K562 (cell line): ENCODE results near the gene TTC28. TPM values are rescaled to one million over a fixed set of nuclear protein-coding genes. Genes with fewer than 3 reads are reported as not detected.
A peak's percentile ranks its signal among the peaks of the same experiment; 100 is the strongest.
"Not testable (repeated sequence)": the region's sequence is repeated elsewhere in the genome, so short reads cannot be mapped to it uniquely, and the experiment has no call there.

ENCODE experiments used
- ATAC-seq: fragments of 200-7000 bp; cut with Tn5 transposase; 3 replicates; pipeline ENCODE4 v1.9.1; 2020; ENCODE audit warnings: moderate library complexity
- BruUV-seq: library from RNA; stranded (reverse); fragments of 400-500 nt; replicated peaks from 2 replicates; lab custom pipeline; 2021; lab: Mats Ljungman, UMichigan
- CTCF ChIA-PET: fragments of 300-600 bp; formaldehyde crosslinking; extraction: SDS; loops from one replicate; lab custom pipeline; 2021; ENCODE audit warnings: low intra/inter-chr PET ratio; lab: Yijun Ruan, JAX
- POLR2A ChIA-PET: fragments of 300-600, 350-650 bp; sonication (Branson Sonifier 250); formaldehyde crosslinking; extraction: SDS; loops from one replicate; lab custom pipeline; 2021; ENCODE audit warnings: antibody characterized with exemption, inconsistent platforms; lab: Yijun Ruan, JAX
- DNase-seq, 4 experiments: peaks; one replicate each; pipeline versions ENCODE4 v3.0.0 to v3.0.0-alpha.2; 2011 to 2018; ENCODE audit warnings: low spot score in 3 of 4, mixed read lengths in 3 of 4; ENCODE audit errors: extremely low read depth in 1 of 4
- FAIRE-seq: peaks from 2 replicates; lab custom pipeline; 2011; peaks lifted over from hg19 to GRCh38; lab: Jason Lieb, UNC
- H2AFZ ChIP-seq: 2 replicates; pipeline ENCODE4 v1.6.0; 2011; ENCODE audit warnings: low read depth, low read length, control low read depth, inconsistent platforms
- H3K27ac ChIP-seq: fragments of 200-600 bp; 3 replicates; pipeline ENCODE4 v1.8.0; 2011; ENCODE audit warnings: low read depth, mild to moderate bottlenecking, control low read depth, inconsistent platforms, low read length, moderate library complexity, mixed read lengths; ENCODE audit errors: extremely low read depth
- H3K27me3 ChIP-seq, 2 experiments: fragments of 300-600 bp in 1 of 2; 2 replicates in 1 of 2; 3 replicates in 1 of 2; pipeline versions ENCODE4 v1.6.0 to v1.8.0; 2011; ENCODE audit warnings: inconsistent platforms in 2 of 2, low read length in 2 of 2, mild to moderate bottlenecking in 1 of 2, mixed read lengths in 1 of 2, moderate library complexity in 1 of 2; ENCODE audit not compliant: control insufficient read depth in 2 of 2, insufficient read depth in 2 of 2
- H3K36me3 ChIP-seq: fragments of 300-600 bp; 3 replicates; pipeline ENCODE4 v1.8.0; 2011; ENCODE audit warnings: mild to moderate bottlenecking, low read length, inconsistent platforms; ENCODE audit not compliant: control insufficient read depth, insufficient read depth
- H3K4me1 ChIP-seq, 2 experiments: fragments of 200-600 bp in 1 of 2; replicated peaks in 1 of 2; 2 replicates in 1 of 2; 3 replicates in 1 of 2; pipeline versions ENCODE4 v1.5.1 to v1.8.0; 2011; ENCODE audit warnings: inconsistent platforms in 2 of 2, low read length in 2 of 2, mild to moderate bottlenecking in 1 of 2, mixed read lengths in 1 of 2, moderate library complexity in 1 of 2; ENCODE audit not compliant: control insufficient read depth in 2 of 2, insufficient read depth in 2 of 2
- H3K4me2 ChIP-seq: 2 replicates; pipeline ENCODE4 v1.6.1; 2011; ENCODE audit warnings: low read length, control low read depth, inconsistent platforms, mixed read lengths; ENCODE audit not compliant: insufficient read depth
- H3K4me3 ChIP-seq: fragments of 200-600 bp; sonication (generic), shearing (Covaris generic); 2 replicates; pipeline ENCODE4 v1.5.1; 2016; ENCODE audit warnings: control low read depth, inconsistent platforms
- H3K79me2 ChIP-seq: fragments of 200-600 bp; 3 replicates; pipeline ENCODE4 v1.8.0; 2011; ENCODE audit warnings: low read length, inconsistent platforms; ENCODE audit not compliant: control insufficient read depth, insufficient read depth
- H3K9ac ChIP-seq, 2 experiments: 2 replicates each; pipeline versions ENCODE4 v1.6.0 to v1.6.1; 2011; ENCODE audit warnings: low read depth in 2 of 2, low read length in 2 of 2, control low read depth in 1 of 2, inconsistent platforms in 1 of 2, mild to moderate bottlenecking in 1 of 2, mixed read lengths in 1 of 2; ENCODE audit not compliant: insufficient read depth in 1 of 2
- H3K9me1 ChIP-seq: one replicate; pipeline ENCODE4 v1.6.0; 2011; ENCODE audit warnings: inconsistent platforms, mild to moderate bottlenecking, low read length, moderate library complexity; ENCODE audit not compliant: control insufficient read depth, insufficient read depth
- H3K9me3 ChIP-seq: replicated peaks from 2 replicates; pipeline ENCODE4 v1.5.1; 2011; ENCODE audit warnings: low read depth, low read length, inconsistent platforms; ENCODE audit not compliant: control insufficient read depth, insufficient read depth
- H4K20me1 ChIP-seq: replicated peaks from 2 replicates; pipeline ENCODE4 v1.6.1; 2011; ENCODE audit warnings: low read length, inconsistent platforms, mixed read lengths; ENCODE audit not compliant: control insufficient read depth, insufficient read depth
- ATF7 ChIP-seq: fragments of 450-650 bp; IDR thresholded peaks from 2 replicates; pipeline ENCODE4 v1.7.1; 2014; ENCODE audit warnings: mild to moderate bottlenecking, moderate library complexity
- CEBPB ChIP-seq: fragments of 450-650 bp; IDR thresholded peaks from 2 replicates; pipeline ENCODE4 v1.6.1; 2016; ENCODE audit warnings: missing genetic modification characterization, missing compliant biosample characterization
- CEBPG ChIP-seq, 3 experiments: fragments of 200-800 bp in 1 of 3; sonication (Bioruptor generic) in 1 of 3; sonication (generic) in 1 of 3; formaldehyde crosslinking in 1 of 3; IDR thresholded peaks in 2 of 3; conservative IDR thresholded peaks in 1 of 3; 2 replicates each; pipeline versions ENCODE4 v1.6.1 to v1.8.0; 2016 to 2022; ENCODE audit warnings: missing compliant biosample characterization in 2 of 3, missing genetic modification characterization in 2 of 3, mild to moderate bottlenecking in 1 of 3, missing genetic modification reagents in 1 of 3
- CTBP1 ChIP-seq: fragments of 450-650 bp; IDR thresholded peaks from 2 replicates; pipeline ENCODE4 v1.6.1; 2016; ENCODE audit warnings: borderline replicate concordance
- FOSL1 ChIP-seq: fragments of 200-800 bp; sonication (Bioruptor generic); conservative IDR thresholded peaks from 2 replicates; pipeline ENCODE4 v1.6.1; 2016; ENCODE audit warnings: missing genetic modification characterization, missing compliant biosample characterization
- FOXA3 ChIP-seq, 2 experiments: fragments of 450-650 bp in 1 of 2; sonication (generic) in 1 of 2; formaldehyde crosslinking; IDR thresholded peaks in 1 of 2; conservative IDR thresholded peaks in 1 of 2; 2 replicates each; pipeline versions ENCODE4 v1.4.0 to v1.8.0; 2020 to 2022; ENCODE audit warnings: mild to moderate bottlenecking in 2 of 2, missing genetic modification reagents in 1 of 2
- IRF9 ChIP-seq: fragments of 450-650 bp; IDR thresholded peaks from 2 replicates; pipeline ENCODE4 v1.6.1; 2016; ENCODE audit warnings: missing biosample characterization, missing genetic modification characterization
- JUND ChIP-seq, 2 experiments: IDR thresholded peaks; 2 replicates in 1 of 2; 3 replicates in 1 of 2; pipeline ENCODE4 v1.6.1; 2011; ENCODE audit warnings: borderline replicate concordance in 2 of 2, low read depth in 2 of 2, low read length in 2 of 2, improper control_type of control experiment in 1 of 2, missing biosample characterization in 1 of 2, missing genetic modification characterization in 1 of 2, missing genetic modification reagents in 1 of 2
- WGBS: fragments of 100-300 bp; shearing (Covaris generic); methylation state at CpG from one replicate; pipeline ENCODE4 v1.1.6; 2016; ENCODE audit warnings: low coverage, mixed read lengths; ENCODE audit not compliant: insufficient coverage; ENCODE audit errors: missing lambda C conversion rate; 5-methylcytosine and 5-hydroxymethylcytosine counted together
- in situ Hi-C: fragments of 300-500 bp; cut with MboI; formaldehyde crosslinking; loops from 4 replicates; pipeline ENCODE4 v1.15.0; 2018; ENCODE audit warnings: inconsistent platforms, mixed read lengths
- intact Hi-C: fragments of 100-400 bp; cut with micrococcal nuclease; formaldehyde crosslinking; loops from 2 replicates; pipeline ENCODE4 v1.14.2; 2022
- polyA plus RNA-seq, 8 experiments: library from polyadenylated mRNA; depleted of rRNA in 4 of 8; stranded (reverse) in 5 of 8; unstranded in 3 of 8; fragments of >200 nt; fragmentation: Nextera tagmentation in 2 of 8; fragmentation: Illumina TruSeq in 1 of 8; extraction: Ambion mirVana in 2 of 8; extraction: Trizol in 1 of 8; gene quantifications; 2 replicates each; pipeline versions ENCODE4 v1.2.1 to v1.2.3, GENCODE V29; 2011 to 2014; ENCODE audit warnings: inconsistent platforms in 1 of 8, missing spikeins in 1 of 8
- total RNA-seq, 7 experiments: library from RNA; depleted of rRNA in 6 of 7; stranded (reverse); fragments of >200 nt in 6 of 7; fragmentation: Illumina TruSeq in 2 of 7; extraction: Trizol in 2 of 7; gene quantifications; 2 replicates each; pipeline versions ENCODE4 v1.2.1 to v1.2.3, GENCODE V29; 2011 to 2021; ENCODE audit warnings: low replicate concordance in 1 of 7
- TF ChIP-seq, protein P1 (sequence below), 2 experiments: fragments of 450-650 bp in 1 of 2; sonication (generic) in 1 of 2; formaldehyde crosslinking in 1 of 2; IDR thresholded peaks in 1 of 2; conservative IDR thresholded peaks in 1 of 2; 2 replicates each; pipeline versions ENCODE4 v1.6.1 to v1.8.1; 2016 to 2023; ENCODE audit warnings: mild to moderate bottlenecking in 2 of 2, moderate library complexity in 2 of 2, inconsistent platforms in 1 of 2, missing genetic modification reagents in 1 of 2

TTC28 gene
- total and polyA plus RNA-seq, 9 of the 15 experiments (the other 6 are each of a cell fraction or from before 2014, with no cell fraction given) = 0.22 to 10.7 (median 3.1) TPM

- H3K79me2 ChIP-seq, H3K36me3 ChIP-seq, H3K4me3 ChIP-seq, ATAC-seq, FAIRE-seq, H2AFZ ChIP-seq, intact Hi-C loops, BruUV-seq, H3K9me1 ChIP-seq, CTCF ChIA-PET, H3K9me3 ChIP-seq, H3K9ac ChIP-seq, H3K4me2 ChIP-seq, H4K20me1 ChIP-seq, POLR2A ChIA-PET, H3K27ac ChIP-seq, H3K27me3 ChIP-seq, H3K4me1 ChIP-seq, in situ Hi-C loops: not testable (repeated sequence)
- TF ChIP-seq ATF7 (peak; percentile 92), IRF9 (tag) (peak; percentile 55; the same call in 1 of the 2 replicates), CEBPB (tag) (peak; percentile 88), JUND (IDR thresholded peaks at IDR 0.05; ENCODE audit: borderline replicate concordance, low read depth, low read length) (peak; percentile 20; the same call in 1 of the 2 replicates), JUND (tag; IDR thresholded peaks at IDR 0.05; ENCODE audit: borderline replicate concordance, low read depth, low read length) (0 out of 3 replicates have a peak, but pooled peaks have one; percentile 18), CEBPG (CRISPR knock-in tag; IDR thresholded peaks at IDR 0.05) (peak; percentile 45; the same call in 1 of the 2 replicates), CEBPG (tag; conservative IDR thresholded peaks at IDR 0.05 in 1 of 2, IDR thresholded peaks at IDR 0.05 in 1 of 2) (peak; percentile 77 to 90), FOSL1 (tag) (peak; percentile 36), FOXA3 (CRISPR knock-in tag; conservative IDR thresholded peaks at IDR 0.05 in 1 of 2, IDR thresholded peaks at IDR 0.05 in 1 of 2) (peak; percentile 22 to 68; a peak in 2 of 4 replicates), CTBP1 (0 out of 2 replicates have a peak, but pooled peaks have one; percentile 35)
- TF ChIP-seq, protein P1, sequence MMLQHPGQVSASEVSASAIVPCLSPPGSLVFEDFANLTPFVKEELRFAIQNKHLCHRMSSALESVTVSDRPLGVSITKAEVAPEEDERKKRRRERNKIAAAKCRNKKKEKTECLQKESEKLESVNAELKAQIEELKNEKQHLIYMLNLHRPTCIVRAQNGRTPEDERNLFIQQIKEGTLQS (IDR thresholded peaks at IDR 0.05) = peak; percentile 96
- TF ChIP-seq, protein P1 (CRISPR knock-in tag; conservative IDR thresholded peaks at IDR 0.05) = not testable (repeated sequence)
- 36% methylated on average over 4 of the region's 5 CpGs for WGBS
- DNase-seq = peak in 1 of 4 experiments; percentile 12
Measured at GRCh38 chr22:28680813-28681490, 1.3 kb upstream of the TTC28 start.
